HT-29 (cell line): ENCODE results near the gene MOB1A. TPM values are rescaled to one million over a fixed set of nuclear protein-coding genes. Genes with fewer than 3 reads are reported as not detected.
"Not testable (repeated sequence)": the region's sequence is repeated elsewhere in the genome, so short reads cannot be mapped to it uniquely, and the experiment has no call there.

Experiments used
- DNase-seq: peaks from one replicate; pipeline ENCODE4 v3.0.0-alpha.2; 2015; ENCODE audit warnings: low spot score
- total RNA-seq: library from RNA; depleted of rRNA; stranded (reverse); fragments of >200 nt; shearing (Covaris generic); gene quantifications from 2 replicates; pipeline ENCODE4 v1.2.3, GENCODE V29; 2014

The MOB1A gene
- total RNA-seq, 1 experiment from 2014 or later = 38.9 TPM

DNA sequence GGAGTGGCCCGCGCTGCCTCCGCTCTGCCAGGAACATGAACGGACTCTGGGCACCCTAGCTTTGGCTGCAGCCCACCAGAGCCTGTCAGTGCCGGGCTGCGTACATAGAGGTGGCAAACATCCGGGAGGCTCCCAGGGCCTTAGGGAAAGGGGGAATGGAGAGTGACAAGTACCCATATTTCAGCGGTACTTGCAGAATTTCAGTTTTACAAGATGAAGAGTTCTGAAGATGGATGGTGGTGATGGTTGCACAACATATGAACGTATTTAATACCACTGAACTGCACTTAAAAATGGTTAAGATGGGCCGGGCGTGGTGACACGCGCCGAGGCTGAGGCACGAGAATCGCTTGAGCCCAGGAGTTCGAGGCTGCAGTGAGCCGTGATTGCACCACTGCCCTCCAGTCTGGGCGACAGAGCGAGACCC lies 20.6 kb upstream of the MOB1A start:
- no peak for DNase-seq

DNA sequence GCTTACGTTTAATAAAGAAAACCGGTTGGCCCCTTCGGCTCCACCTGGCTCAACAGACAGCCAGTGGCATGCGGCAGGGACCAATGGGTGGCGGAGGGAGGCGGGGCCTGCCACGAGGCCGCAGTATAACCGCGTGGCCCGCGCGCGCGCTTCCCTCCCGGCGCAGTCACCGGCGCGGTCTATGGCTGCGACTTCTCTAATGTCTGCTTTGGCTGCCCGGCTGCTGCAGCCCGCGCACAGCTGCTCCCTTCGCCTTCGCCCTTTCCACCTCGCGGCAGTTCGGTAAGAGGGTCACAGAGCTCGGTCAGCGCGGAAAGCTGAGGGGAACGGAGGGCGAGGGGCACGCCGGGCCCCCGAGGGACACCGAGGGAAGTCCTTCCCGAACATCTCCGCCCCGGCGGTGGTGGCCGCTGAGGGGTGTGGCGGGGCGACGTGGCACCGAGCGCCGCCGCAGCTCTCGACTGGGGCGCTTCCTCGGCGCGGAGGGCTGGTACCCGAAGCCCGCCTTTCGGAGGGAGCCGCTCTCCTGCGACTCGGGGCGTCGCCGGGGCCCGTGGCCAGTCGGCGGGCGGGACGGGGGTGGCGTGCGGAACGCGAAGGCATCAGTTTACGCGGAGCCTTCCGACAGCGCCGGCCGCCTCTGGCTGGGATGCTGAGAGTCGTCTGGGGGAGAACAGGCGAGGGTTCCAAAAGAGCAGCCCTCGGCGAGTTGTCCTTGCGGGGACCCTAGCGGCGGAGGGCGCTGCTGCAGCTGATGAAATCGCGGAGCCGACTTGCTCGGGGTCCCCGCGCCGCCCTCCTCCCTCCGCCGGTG lies 20.0 kb upstream of the MOB1A start, which contains the start of gene MTHFD2:
TSS of gene MTHFD2 (plus strand) at position 155 of the 814 bp plus-strand sequence. CDS start at position 182, 27 bp downstream.
- peak; percentile 97 for DNase-seq

DNA sequence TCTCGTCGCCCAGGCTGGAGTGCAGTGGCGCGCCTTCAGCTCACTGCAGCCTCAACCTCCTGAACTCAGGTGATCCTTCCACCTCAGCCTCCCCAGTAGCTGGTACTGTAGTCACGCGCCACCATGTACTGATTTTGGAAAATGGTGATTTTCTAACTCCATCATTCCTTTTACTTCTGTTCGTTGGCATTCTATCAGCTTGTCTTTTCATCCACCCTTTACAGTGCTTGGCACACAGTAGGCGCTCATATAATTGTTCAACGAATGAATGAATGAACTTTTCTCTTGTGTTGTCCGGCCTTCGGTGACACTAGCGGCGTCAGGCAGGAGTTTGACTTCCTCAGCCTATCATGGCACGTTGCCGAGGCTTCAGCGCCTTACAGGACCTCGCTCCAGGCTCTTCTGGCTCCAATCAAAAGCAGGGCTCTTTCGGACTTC lies 19.4 kb upstream of the MOB1A start:
- DNase-seq = no peak

DNA sequence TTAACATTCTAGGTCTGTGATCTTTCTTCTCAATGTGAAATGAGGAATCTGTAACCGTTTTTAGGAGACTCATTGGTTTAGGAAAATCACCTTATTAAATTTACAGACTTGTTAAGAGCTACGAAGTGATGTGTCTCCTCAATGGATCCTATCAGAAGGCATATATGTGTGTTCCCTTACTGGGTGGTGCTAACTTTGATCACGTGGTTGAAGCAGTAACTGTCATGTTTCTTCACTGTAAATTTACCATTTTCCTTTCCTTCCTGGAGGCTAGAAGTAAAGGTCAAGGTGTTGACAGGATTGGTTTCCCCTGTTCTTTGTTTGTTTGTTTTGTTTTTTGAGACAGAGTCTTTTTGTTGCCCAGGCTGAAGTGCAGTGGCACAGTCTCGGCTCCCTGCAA lies 18.4 kb upstream of the MOB1A start:
- DNase-seq = no peak

DNA sequence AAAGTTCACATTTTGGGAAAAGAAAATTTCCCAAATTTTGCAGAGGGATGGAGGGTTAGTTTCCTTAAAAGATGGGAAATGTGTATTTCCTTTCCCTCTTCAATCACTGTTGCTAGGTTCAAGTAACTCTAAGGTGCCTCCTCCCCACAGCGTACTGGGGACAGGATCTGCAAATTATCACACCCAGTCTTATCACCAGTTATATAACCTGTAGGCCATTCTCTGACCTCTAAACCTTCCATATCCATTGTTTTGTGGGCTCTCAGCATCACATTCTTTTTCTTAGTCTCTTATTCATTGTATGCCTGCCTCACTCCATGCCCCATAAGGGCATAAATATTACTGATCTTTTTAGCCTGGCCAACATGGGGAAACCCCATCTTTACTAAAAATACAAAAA lies 16.1 kb upstream of the MOB1A start:
- DNase-seq = no peak

DNA sequence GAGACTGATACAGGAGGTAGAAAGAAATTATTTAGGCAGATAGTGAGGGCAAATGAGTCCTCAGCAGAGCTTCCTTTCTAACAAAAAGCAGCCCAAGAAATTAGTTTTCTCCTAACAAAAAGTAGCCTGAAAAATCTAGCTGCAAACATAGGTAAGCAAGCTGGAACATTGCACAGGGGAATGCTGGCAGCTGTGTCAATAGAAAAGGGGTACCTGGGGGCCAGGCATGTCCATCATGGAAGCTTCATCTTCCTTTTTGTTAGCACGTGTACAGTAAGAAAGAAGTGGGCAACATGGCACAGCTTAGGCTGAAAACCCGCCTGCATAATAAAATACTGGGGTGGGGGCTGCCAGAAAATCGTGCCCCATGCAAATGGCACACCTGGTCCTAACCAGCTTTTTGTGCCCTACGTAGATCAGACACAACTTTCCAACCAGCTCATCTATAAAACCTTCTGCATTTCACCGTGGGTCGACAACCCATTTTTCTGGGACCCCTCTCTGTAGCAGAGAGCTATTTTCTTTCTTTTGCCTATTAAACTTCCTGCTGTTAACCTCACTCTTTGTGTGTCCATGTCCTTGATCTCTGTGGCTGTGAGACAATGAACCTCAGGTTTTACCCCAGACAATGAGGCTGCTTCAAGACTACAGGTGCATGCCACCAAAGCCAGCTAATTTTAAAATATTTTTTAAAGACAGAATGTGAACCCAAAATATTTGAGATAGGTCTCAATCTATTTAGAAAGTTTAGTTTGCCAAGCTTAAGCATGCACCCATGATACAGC lies 13.1 kb upstream of the MOB1A start:
- no peak for DNase-seq

DNA sequence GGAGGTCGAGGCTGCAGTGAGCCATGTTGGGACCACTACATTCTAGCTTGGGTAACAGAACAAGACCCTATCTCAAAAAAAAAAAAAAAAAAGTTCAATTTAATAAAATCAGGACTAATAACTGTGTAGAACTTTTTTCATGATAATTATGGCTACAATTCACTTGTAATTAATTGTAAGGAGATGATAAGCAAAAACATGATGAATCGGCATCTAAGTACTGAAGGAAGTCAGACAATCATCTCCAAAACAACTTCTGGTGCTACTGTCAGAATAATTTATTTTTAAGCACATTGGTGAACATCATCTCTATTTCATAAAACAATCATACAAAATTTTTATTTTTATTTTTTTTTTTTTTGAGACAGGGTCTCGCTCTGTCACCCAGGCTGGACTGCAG lies 10.0 kb upstream of the MOB1A start:
- DNase-seq = no peak

DNA sequence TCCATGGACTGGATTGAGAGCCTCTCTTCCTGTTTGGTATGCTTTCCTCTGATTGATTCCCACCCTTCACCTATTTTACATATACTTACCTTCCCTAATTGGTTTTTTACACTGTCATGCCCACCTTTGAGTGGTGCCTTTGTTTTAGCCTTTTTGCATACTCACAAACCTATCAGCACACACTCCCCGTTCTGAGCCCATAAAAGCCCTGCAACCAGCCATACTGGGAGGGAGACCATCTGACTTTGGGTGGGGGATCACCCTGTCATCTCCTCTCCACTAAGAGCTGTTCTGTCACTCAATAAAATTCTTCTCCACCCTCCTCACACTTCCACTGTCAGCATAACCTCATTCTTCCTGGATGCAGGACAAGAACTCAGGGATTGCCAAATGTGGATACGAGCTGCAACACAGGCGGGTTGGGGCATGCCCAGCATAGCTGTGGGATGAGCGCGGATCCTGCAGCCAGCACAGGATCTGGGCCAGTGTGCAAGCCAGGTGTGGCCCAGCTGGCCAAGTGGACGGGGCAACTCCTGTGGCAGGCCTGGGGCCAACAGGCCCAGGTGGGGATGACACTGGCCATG lies 9.4 kb upstream of the MOB1A start:
- peak; percentile 31 for DNase-seq

DNA sequence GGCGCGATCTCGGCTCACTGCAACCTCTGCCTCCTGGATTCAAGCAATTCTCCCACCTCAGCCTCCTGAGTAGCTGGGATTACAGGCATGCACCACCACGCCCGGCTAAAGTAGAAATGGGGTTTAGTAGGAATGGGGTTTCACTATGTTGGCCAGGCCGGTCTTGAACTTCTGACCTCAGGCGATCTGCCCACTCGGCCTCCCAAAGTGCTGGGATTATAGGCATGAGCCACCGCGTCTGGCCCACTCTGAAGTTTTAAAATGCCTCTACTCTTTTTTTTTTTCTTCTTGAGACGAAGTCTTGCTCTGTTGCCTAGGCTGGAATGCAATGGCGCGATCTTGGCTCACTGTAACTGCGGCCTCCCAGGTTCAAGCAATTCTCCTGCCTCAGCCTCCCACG lies 8.0 kb upstream of the MOB1A start:
- not testable (repeated sequence) for DNase-seq

DNA sequence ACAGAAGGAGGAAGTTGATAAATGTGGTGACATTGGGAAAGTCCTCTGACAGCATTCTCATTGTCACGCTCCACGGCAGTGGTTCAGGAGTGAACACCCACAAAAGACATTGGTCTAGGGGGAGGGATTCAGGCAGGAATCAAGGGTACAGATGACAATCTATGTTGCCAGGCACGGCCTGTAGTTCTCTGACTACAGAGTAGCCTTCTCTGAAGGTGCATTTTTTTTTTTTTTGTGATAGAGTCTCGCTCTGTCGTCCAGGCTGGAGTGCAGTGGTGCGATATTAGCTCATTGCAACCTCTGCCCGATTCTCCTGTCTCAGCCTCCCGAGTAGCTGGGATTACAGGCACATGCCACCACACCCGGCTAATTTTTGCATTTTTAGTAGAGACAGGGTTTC lies 7.4 kb upstream of the MOB1A start:
- DNase-seq = no peak

DNA sequence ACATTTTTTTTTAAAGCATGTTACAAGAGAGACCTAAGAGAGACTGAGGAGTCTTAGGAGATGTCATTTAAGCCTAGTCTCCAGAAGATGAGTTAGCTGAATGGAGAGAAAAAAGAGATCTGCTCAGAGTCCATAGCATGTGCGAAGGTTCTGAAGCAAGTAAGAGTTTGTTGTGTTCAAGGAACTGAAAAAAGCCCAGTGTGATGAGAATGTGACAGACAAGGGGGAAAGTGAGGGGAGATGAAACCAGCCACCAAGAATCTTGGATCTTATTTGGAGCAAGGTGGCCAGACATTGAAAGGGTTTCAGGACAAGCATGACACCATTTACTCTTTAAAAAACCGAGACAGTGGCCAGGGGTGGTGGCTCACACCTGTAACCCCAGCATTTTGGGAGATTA lies 5.2 kb upstream of the MOB1A start:
- no peak for DNase-seq

DNA sequence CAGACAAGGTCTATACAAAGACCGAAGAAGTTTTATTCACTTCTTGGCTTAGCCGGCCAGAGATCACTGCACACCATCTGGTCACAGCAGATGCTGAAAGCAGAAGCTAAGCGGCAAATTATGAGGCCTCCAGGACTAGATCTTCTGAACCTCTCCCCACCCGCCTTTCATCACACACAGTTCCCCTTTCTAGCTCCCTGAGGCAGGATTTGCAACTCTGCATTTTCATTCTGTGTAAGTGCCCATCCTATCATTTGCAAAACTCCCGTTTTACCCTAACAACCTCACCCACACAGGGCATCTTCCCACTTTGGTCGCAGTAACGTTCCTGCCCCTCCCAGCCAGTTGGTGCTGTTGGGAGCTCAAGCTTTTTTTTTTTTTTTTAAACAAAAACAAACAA lies 3.1 kb upstream of the MOB1A start:
- no peak for DNase-seq

DNA sequence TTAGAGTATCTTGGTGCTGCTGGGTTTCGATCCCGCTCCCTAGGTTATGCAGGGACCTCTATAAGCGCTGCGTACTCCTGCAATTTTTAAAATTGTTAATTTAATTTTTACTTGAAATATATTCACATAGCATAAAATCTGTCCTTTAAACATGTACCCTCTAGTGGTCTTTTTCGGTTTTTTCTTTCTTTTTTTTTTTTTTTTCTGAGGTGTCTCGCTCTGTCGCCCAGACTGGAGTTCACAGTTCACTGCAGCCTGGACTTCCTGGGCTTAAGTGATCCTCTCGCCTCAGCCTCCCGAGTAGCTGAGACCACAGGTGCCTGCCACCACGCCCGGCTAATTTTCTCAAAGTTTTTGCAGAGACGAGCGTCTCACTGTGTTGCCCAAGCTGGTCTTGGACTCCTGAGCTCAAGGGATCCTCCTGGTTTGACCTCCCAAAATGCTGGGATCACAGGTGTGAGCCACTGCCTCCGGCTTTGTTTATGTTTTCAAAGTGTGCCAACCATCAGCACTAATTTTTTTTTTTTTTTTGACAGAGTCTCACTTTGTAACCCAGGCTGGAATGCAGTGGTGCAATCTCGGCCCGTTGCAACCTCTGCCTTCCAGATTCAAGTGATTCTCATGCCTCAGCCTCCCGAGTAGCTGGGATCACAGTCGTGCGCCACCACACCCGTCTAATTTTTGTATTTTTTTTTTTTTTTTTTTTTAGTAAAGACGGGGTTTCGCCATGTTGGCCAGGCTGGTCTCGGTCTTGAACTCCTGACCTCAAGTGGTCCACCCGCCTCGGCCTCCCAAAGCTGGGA lies 585 bp upstream of the MOB1A start:
- no peak for DNase-seq

DNA sequence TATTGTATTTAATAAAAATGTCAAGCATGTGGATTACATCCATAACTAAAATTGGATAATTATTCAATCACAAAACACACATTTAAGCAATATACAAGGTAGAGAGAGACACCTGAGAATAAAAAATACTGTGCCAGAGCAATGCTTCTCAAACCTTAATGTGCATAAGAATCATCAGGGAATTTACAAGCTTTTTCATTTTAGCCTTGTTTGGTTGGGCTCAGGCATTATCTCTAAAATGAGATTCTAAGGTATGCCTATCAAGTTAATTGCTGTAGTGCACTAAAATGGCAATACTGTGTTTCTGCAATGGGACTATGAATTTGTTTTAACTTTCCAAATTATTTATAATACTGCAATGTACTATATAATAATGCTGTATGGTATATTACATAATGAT lies 983 bp downstream of the MOB1A start:
- DNase-seq = peak; percentile 10

DNA sequence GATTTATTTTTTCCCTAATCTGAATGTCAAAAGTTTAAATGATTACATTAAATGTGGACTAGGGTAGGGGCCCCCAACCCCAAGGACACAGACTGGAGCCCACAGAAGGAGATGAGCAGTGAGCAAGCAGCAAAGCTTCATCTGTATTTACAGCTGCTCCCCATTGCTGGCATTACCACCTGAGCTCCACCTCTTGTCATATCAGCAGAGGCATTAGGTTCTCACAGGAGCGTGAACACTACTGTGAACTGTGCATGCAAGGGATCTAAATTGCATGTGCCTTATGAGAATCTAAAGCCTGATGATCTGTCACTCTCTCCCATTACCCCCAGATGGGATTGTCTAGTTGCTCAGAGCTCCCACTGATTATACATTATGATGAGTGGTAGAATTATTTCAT lies 3.8 kb downstream of the MOB1A start:
- DNase-seq = no peak

DNA sequence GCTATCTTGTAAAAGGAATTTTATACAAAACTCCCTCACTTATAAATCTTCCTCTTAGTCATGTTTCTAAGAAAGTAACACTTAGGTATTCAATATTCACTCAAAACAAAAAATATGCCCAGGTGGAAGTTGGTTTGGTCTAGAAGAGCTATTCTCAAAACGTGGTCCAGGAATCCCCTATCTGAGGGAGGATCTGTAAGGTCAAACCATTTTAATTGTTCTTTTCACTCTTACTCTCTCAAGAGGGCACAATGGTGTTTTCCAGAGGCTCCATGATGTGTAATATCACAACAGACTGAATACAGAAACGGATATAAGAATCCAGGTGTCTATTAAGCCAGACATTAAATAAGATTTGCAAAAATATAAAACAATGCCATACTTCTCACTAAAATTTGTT lies 9.9 kb downstream of the MOB1A start:
- DNase-seq = no peak

DNA sequence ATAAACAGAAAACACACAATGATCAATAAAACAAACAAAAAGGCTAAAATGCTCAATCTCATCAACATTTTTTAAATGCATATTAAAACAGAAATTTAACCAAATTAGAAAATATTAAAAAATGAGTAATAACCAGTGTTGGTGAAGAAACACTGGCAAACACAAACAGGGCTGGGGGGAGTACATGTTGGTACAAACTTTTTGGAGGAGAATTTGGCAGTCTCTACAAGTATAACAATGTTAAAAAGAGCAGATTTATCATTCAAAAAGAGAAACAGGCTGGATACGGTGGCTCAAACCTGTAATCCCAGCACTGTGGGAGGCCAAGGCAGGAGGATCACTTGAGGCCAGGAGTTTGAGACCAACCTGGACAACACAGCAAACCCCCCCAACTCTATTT lies 13.9 kb downstream of the MOB1A start:
- no peak for DNase-seq

DNA sequence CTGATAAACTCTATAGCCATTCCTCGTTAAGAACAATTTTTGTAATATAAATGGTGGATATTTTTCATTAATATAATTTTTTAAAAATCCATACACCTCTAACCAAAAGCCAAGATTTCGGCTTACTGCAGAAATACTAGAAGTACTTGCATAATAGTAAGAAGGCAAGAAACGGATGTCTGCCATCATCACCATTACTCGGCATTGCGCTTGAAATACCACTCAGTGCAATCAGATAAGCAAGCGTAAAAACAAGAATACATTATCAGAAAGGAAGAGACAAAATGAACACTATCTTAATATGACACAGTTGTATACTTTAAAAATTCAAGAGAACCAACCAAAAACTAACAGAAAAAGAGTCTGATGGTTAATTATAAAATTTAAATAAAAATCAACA lies 15.7 kb downstream of the MOB1A start:
- no peak for DNase-seq

DNA sequence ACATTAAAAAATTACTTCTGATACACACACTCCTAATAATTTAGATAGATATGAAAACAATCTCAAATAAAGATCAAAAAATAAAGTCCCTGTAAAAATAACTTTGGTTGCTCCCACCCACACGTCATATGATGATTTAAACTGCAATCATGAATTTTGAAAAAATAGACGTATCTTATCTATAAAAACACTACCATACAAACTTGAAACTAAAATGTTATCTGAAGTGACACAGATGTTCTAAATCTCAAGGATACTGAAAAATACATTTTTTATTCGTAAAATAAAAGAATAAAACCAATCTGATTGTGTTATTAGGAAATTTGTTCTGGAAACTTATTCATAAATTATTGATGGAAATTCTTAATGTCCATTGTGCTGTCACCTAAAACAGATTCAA lies 22.8 kb downstream of the MOB1A start:
- DNase-seq = no peak

DNA sequence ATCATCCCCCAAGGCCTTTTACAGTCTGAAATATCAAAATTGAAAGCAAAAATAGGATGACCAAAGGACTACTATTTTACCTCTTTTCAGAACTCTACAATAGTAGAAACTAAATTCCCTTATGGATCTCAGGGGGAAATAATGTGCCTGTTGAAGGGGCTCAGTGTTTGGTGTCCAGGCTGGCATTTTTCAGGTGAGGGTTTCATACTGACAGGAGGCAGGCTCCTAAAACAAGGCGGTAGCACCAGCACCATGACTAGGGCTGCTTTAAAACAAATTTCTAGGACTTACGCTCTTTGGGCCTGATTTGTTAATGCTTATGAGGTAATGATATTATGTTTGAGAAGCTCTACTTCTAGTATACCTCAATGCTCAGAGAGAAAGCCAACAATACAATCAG lies 25.7 kb downstream of the MOB1A start:
- no peak for DNase-seq

DNA sequence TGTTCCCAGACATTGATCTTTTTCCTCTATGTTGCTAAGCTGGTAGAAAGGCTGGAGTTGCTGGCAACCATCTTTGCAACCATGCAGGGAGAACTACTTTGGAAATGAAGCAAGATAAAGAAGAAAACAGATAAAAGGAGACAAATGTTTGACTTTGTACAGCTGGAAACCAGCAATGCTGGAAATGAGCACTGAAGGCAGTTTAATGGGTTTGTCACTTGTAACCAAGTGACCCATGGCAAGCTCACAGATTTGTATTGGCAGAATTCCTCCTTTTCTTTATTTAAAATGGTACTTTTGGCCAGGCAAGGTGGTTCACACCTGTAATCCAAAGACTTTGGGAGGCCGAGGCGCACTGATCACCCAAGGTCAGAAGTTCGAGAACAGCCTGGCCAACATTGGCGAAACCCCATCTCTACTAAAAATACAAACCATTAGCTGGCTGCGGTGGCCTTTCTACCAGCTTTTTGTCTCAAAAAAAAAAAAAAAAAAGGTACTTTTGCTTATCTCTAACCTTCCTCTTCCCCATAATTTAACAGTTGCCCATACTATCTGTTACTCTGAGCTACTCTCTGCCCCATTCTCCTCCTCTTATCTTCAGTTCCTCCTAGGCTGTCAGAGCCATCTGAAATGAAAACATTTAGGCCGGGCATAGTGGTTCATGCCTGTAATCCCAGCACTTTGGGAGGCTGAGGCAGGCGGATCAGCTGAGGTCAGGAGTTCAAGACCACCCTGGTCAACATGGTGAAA lies 28.9 kb downstream of the MOB1A start:
- no peak for DNase-seq
